GM12874 (cell line): ENCODE measurements around the gene PSMD3.

Experiments used
- CTCF ChIP-seq: IDR thresholded peaks from 2 replicates; pipeline ENCODE4 v1.5.1; 2011; ENCODE audit warnings: low read depth, mild to moderate bottlenecking, control low read depth, low read length, moderate library complexity; ENCODE audit not compliant: insufficient read depth

PSMD3 gene

GRCh38 chr17:39939588-39940419, 40.8 kb upstream of the PSMD3 start:
- peak; percentile 63 for TF ChIP-seq CTCF

- no peak for TF ChIP-seq CTCF
Measured at GRCh38 chr17:39943702-39944392, 36.8 kb upstream of the PSMD3 start.

- no peak for TF ChIP-seq CTCF
Measured at GRCh38 chr17:39944393-39944711, 36.3 kb upstream of the PSMD3 start.

GRCh38 chr17:39946551-39947330, 33.9 kb upstream of the PSMD3 start:
- no peak for TF ChIP-seq CTCF

- no peak for TF ChIP-seq CTCF
Measured at GRCh38 chr17:39949028-39949427, 31.6 kb upstream of the PSMD3 start.

- no peak for TF ChIP-seq CTCF
Measured at GRCh38 chr17:39950871-39951348, 29.7 kb upstream of the PSMD3 start.
